ENCODE results near the gene MCM10.

The MCM10 gene

GRCh38 chr10:13167568-13167967 is 6.2 kb downstream of the MCM10 start:
- no peak for DNase-seq

DNA sequence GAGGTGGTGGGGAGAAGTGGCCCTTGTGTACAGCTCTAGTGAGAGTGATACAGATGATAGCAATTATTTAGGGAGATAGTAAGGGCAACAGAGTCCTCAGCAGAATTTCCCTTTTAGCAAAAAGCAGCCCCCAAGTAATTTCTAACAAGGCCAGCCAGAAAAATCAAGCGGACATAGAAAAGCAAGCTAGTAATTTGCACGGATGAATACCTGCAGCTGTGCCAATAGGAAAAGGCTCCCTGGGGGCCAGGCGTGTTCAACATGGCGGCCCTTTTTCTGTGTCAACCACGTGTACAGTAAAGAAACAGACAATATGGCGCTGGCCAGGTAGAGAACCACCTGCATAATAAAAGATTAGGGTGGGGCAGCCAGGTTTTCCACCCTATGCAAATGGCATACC is 7.4 kb downstream of the MCM10 start:
- no peak for DNase-seq

DNA sequence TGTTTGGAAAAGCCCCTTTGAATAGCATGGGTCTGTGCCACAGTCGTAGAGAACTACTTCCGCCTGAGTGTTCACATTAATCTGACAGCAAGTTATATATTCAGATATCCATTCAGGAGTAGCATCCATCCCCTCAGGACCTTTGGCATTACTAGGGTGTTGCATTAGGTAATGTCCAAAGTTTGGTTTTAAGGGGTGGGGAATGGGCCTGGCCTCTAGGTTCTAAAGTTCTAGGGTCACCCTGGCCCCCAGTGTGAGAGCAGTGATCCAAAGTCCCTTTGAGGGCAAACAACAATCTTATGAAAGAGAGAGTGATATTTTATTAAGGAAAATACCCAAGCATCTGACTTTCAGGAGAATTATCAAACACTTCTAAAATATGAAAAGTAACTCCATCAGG is 12.3 kb downstream of the MCM10 start:
- no peak for DNase-seq

- DNase-seq = no peak
Measured at GRCh38 chr10:13180788-13181187, 19.4 kb downstream of the MCM10 start.

- DNase-seq = no peak
Measured at GRCh38 chr10:13182424-13182823, 21.1 kb downstream of the MCM10 start.

- DNase-seq = no peak
Measured at GRCh38 chr10:13183625-13184024, 22.3 kb downstream of the MCM10 start.

DNA sequence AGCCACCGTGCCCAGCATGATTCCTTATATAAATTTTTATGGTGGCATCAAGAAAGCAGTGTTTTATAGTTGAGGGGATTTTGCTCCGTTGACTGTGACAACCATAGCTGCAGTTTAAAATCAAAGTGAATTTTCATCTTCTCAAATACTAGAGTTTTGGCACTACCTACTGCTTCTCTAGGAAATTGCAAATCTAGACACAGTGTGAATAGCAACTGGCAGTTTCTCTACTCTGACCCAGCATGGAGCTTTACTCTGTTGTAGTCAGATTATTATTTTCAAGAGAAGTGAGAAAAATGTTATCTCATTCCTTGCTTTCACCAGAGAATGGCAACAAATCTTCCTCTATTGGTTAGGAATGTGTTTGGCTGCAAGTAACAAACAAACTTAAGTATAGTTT is 22.9 kb downstream of the MCM10 start:
- no peak for DNase-seq

- DNase-seq = no peak
Measured at GRCh38 chr10:13184730-13185514, 23.6 kb downstream of the MCM10 start.

- no peak for DNase-seq
Measured at GRCh38 chr10:13187135-13187534, 25.8 kb downstream of the MCM10 start.

DNA sequence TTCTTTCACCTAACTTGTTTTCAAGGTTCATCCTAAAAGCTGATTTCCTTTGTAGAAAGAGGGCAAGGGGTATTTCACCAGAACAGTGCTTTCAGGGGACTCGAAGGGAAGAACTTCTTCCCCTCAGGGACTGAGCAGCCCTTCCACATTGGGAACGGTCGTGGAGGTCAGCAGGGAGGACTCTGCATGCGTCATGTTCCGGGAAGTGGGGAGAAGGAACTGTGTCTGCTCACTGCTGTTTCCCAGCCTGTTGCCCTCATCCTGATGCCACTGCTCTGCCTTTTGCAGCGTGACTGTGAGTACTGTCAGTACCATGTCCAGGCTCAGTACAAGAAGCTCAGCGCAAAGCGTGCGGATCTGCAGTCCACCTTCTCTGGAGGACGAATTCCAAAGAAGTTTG is 27.2 kb downstream of the MCM10 start:
- DNase-seq = no peak

DNA sequence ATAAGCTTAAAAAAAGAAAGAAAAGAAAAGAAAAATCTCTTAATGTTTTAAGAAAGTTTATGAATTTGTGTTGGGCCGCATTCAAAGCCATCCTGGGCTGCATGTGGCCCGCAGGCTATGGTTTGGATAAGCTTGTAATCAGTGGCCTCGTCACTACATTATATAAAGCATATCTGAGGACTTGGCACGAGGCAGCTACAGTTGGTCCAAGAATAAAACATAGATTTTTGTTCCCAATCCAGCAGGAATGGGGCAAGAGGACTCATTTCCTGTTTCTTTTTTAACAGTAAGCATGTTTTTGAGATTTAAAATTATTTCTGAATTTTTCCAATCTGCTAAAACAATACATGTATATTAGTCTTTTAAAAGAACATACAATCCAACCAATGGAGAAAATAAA is 28.6 kb downstream of the MCM10 start:
- no peak for DNase-seq

DNA sequence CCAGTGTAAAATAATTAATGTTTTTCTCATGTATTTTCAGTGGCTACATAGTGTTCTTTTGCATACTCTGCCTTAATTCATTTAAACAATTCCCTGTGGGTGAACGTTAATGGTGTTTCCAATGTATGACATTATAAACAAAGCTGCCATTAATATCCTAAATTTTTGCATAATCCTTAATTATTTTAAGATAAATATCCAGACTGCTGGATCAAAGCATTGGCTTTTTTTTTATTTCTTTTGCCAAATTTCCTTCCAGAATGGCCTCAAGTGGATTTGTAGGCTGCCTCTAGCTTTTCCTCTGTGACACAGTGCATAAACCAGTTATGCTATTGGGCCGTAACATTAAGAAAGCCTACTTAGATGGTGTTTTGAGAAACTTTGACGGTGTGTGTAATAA is 29.5 kb downstream of the MCM10 start:
- no peak for DNase-seq

DNA sequence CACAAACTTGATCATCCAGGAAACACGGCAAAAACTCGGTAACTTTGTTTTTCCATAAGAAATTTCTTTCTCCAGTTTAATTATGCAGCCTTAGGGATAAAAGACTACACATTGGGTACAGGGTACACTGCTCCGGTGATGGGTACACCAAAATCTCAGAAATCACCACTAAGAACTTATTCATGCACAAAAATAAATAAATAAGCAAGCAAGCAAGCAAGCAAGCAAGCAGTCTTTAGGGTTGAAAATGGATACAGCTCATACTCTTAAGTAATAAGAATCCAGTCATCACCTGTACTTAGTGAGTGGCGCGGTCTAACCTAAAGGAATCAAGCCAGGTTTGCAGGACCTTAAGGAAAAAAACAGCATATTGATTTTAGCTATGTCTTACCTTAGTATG is 30.0 kb downstream of the MCM10 start:
- no peak for DNase-seq

- no peak for DNase-seq
Measured at GRCh38 chr10:13193637-13194036, 32.3 kb downstream of the MCM10 start.

GRCh38 chr10:13195016-13195415 is 33.7 kb downstream of the MCM10 start:
- no peak for DNase-seq

GRCh38 chr10:13201132-13201531 is 39.8 kb downstream of the MCM10 start:
- no peak for DNase-seq

GRCh38 chr10:13206091-13206490 is 44.7 kb downstream of the MCM10 start:
- DNase-seq = no peak

GRCh38 chr10:13206546-13207443 is 45.4 kb downstream of the MCM10 start:
- DNase-seq = no peak

DNA sequence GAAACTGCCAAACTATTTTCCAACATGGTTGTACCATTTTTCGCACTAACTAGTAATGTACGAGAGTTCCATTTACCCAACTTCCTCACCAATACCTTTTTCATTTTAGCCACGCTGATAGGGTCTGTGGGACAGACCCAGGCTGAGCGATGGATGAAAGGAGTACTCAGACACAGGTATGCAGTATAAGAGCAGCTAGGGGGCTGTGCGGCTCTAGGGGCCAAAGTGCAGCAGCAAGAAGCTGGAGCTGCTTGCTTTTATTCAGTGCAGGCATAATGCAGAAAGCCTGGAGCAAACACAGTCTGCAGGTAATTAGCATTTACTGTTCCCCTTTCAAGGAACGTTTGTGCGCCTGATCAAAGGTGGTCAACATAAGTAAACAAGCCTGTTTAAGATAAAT is 51.8 kb downstream of the MCM10 start:
- no peak for DNase-seq

GRCh38 chr10:13218878-13219277 is 57.5 kb downstream of the MCM10 start:
- DNase-seq = no peak

- DNase-seq = no peak
Measured at GRCh38 chr10:13219685-13220670, 58.6 kb downstream of the MCM10 start.

DNA sequence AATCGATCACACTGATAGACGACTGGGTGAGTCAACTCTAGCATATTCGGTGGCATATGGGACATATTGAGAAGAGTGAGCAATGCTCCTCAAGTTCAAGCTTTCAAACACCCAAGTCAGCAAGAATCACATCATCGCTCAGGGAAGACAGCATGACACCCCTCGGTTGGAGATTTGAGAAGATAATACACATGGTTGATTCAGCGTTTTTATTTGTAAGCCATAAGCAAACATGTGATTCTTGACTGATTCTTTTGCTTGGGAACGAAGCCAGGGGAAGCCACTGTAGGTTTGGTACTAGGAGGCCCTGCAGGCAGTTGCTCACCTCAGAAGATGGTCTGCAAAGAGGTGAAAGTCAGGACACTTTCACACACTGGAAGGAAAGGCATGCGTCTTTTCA is 60.2 kb downstream of the MCM10 start:
- DNase-seq = no peak

- DNase-seq = no peak
Measured at GRCh38 chr10:13222151-13222550, 60.8 kb downstream of the MCM10 start.

Data from activated CD4-positive, CD25-positive, alpha-beta regulatory T cell (primary cell).